Measurements from ENCODE around the gene HNRNPH3. TPM values are rescaled to one million over a fixed set of nuclear protein-coding genes. Genes with fewer than 3 reads are reported as not detected.

Gene HNRNPH3
- total RNA-seq, 1 donor from 2014 or later = 90.4 TPM

- Histone ChIP-seq H3K4me1 (peaks cover 46% of the 10 kb centered on the region), H3K4me3 (peak overlapping the region in 1 of 2 donors; percentile 2), H3K27me3 (no peaks in the 10 kb centered on the region), H3K27ac (no peak overlapping the region), H3K9me3 (no peaks in the 10 kb centered on the region), H3K36me3 (peaks cover 0 to 41% of the 10 kb centered on the region in 2 donors)
- intact Hi-C loops (cut with DNase I) = loop anchor here (10.0 kb wide), 1 partner anchor 568 kb away; the partner anchor contains the start of gene DDX50
- DNase-seq (ENCODE audit: extremely low spot score in 2 of 2) = no peak
- TF ChIP-seq POLR2AphosphoS5 (IDR thresholded peaks at IDR 0.05; ENCODE audit: insufficient read depth in 1 of 2, low read depth in 1 of 2) (no peak), POLR2A (IDR thresholded peaks at IDR 0.05) (no peak), CTCF (IDR thresholded peaks at IDR 0.05) (no peak)
Measured at GRCh38 chr10:68336754-68337351, 5.0 kb downstream of the HNRNPH3 start.

GRCh38 chr10:68340358-68341080, 8.7 kb downstream of the HNRNPH3 start:
- no peak for TF ChIP-seq CTCF (IDR thresholded peaks at IDR 0.05)
- TF ChIP-seq POLR2A (IDR thresholded peaks at IDR 0.05) = no peak
- no peak for TF ChIP-seq POLR2AphosphoS5 (IDR thresholded peaks at IDR 0.05; ENCODE audit: insufficient read depth in 1 of 2, low read depth in 1 of 2)
- no peaks in the 10 kb centered on the region for H3K9me3 ChIP-seq
- no peak overlapping the region for H3K4me3 ChIP-seq
- H3K27me3 ChIP-seq = no peaks in the 10 kb centered on the region
- no peak for DNase-seq (ENCODE audit: extremely low spot score in 2 of 2)
- intact Hi-C loops (cut with DNase I) = no loop called here
- no peak overlapping the region for H3K27ac ChIP-seq
- peaks cover 0 to 73% of the 10 kb centered on the region in 2 donors for H3K36me3 ChIP-seq
- H3K4me1 ChIP-seq = peaks cover 33% of the 10 kb centered on the region

- H3K36me3 ChIP-seq = peaks cover 0 to 73% of the 10 kb centered on the region in 2 donors
- intact Hi-C loops (cut with DNase I) = no loop called here
Measured at GRCh38 chr10:68342909-68343516, 11.1 kb downstream of the HNRNPH3 start.

GRCh38 chr10:68345621-68346020, 13.8 kb downstream of the HNRNPH3 start:
- H3K36me3 ChIP-seq = peaks cover 0 to 51% of the 10 kb centered on the region in 2 donors
- no peak for TF ChIP-seq POLR2A (IDR thresholded peaks at IDR 0.05)
- no peak for TF ChIP-seq POLR2AphosphoS5 (IDR thresholded peaks at IDR 0.05; ENCODE audit: insufficient read depth in 1 of 2, low read depth in 1 of 2)
- no peak for TF ChIP-seq CTCF (IDR thresholded peaks at IDR 0.05)
- H3K4me1 ChIP-seq = no peaks in the 10 kb centered on the region
- peak in 1 of 2 donors; percentile 11 for DNase-seq (ENCODE audit: extremely low spot score in 2 of 2)
- no peaks in the 10 kb centered on the region for H3K27me3 ChIP-seq
- H3K9me3 ChIP-seq = no peaks in the 10 kb centered on the region
- H3K4me3 ChIP-seq = no peak overlapping the region
- no peak overlapping the region for H3K27ac ChIP-seq
- intact Hi-C loops (cut with DNase I) = no loop called here

More at GRCh38 chr10:68342909-68343516, 11.1 kb downstream of the HNRNPH3 start:
- H3K27ac ChIP-seq = no peak overlapping the region
- H3K9me3 ChIP-seq = no peaks in the 10 kb centered on the region
- no peaks in the 10 kb centered on the region for H3K27me3 ChIP-seq
- no peak overlapping the region for H3K4me3 ChIP-seq
- no peak for DNase-seq (ENCODE audit: extremely low spot score in 2 of 2)
- H3K4me1 ChIP-seq = peaks cover 8% of the 10 kb centered on the region
- TF ChIP-seq POLR2AphosphoS5 (IDR thresholded peaks at IDR 0.05; ENCODE audit: insufficient read depth in 1 of 2, low read depth in 1 of 2) (no peak), POLR2A (IDR thresholded peaks at IDR 0.05) (no peak), CTCF (IDR thresholded peaks at IDR 0.05) (no peak)
